BLaER1 (cell line): ENCODE results near the gene CYB561D2.
A peak's percentile ranks its signal among the peaks of the same experiment; 100 is the strongest.

Experiments used
- H3K27ac ChIP-seq: shearing (Covaris generic); formaldehyde crosslinking; 2 replicates; pipeline ENCODE4 v1.8.1; 2022
- H3K27me3 ChIP-seq: shearing (Covaris generic); formaldehyde crosslinking; 2 replicates; pipeline ENCODE4 v1.8.1; 2022
- H3K36me3 ChIP-seq: shearing (Covaris generic); formaldehyde crosslinking; 2 replicates; pipeline ENCODE4 v1.8.1; 2022
- H3K4me1 ChIP-seq: shearing (Covaris generic); formaldehyde crosslinking; 2 replicates; pipeline ENCODE4 v1.8.1; 2022
- H3K4me2 ChIP-seq: shearing (Covaris generic); formaldehyde crosslinking; 2 replicates; pipeline ENCODE4 v1.8.1; 2022
- H3K4me3 ChIP-seq: shearing (Covaris generic); formaldehyde crosslinking; 2 replicates; pipeline ENCODE4 v1.8.1; 2022
- H3K9ac ChIP-seq: shearing (Covaris generic); formaldehyde crosslinking; 2 replicates; pipeline ENCODE4 v1.8.1; 2022
- H3K9me3 ChIP-seq: shearing (Covaris generic); formaldehyde crosslinking; 2 replicates; pipeline ENCODE4 v1.8.1; 2022
- H4K20me1 ChIP-seq: shearing (Covaris generic); formaldehyde crosslinking; 2 replicates; pipeline ENCODE4 v1.8.1; 2022
- Cebpa-rat ChIP-seq: shearing (Covaris generic); IDR thresholded peaks from 2 replicates; pipeline ENCODE4 v1.8.1; 2022

CYB561D2 gene

DNA sequence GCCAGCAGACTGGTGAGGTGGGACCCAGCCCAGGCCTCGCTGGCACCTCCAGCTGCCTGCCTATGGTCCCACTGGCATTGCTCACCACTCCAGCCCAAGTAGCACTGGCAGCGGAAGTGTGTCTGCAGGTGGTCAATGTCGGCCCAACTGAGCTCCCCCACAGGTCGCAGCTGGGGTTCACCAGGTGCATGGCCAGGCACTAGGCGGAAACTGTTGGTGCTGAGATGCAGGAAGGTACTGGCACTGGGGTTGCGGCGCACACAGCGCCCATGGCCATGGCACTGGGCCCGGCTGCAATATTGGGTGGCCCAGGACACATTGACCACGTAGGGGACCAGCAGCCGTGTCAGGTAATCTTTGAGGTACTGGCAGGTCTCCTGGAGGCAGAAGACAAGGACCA is 32.5 kb upstream of the CYB561D2 start:
- Histone ChIP-seq H3K36me3 (peaks cover 58% of the 10 kb centered on the region), H3K27ac (peak overlapping the region; percentile 44; the same call in 1 of the 2 replicates), H3K9me3 (no peaks in the 10 kb centered on the region), H4K20me1 (peaks cover 49% of the 10 kb centered on the region), H3K4me2 (peak overlapping the region; percentile 94), H3K9ac (peak overlapping the region; percentile 11), H3K4me1 (peaks cover 55% of the 10 kb centered on the region), H3K27me3 (no peaks in the 10 kb centered on the region), H3K4me3 (peak overlapping the region; percentile 11; the same call in 1 of the 2 replicates)
- no peak for TF ChIP-seq Cebpa-rat

DNA sequence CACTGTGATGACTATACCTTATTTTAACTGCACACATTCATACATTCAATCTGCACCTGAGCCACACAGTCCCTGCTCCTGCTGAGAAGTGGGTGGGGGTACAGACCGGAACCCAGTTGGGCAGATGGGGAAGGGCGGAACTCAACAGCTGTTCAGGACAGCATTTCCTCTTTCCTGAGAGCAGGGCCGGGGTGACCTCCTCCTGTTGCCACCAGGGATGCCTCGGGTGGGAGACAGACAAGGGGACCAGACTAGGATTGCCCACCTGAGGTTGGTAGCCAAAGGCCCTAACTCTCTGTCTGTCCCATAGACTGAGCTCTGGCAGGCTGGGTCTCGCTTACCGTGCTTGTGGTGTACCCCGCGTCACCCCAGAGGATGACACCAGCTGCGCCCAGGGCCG is 32.0 kb upstream of the CYB561D2 start:
- Histone ChIP-seq H3K4me1 (peaks cover 59% of the 10 kb centered on the region), H4K20me1 (peaks cover 49% of the 10 kb centered on the region), H3K9me3 (no peaks in the 10 kb centered on the region), H3K27ac (no peak overlapping the region), H3K36me3 (peaks cover 61% of the 10 kb centered on the region), H3K4me3 (peak overlapping the region; percentile 11; the same call in 1 of the 2 replicates), H3K4me2 (peak overlapping the region; percentile 94), H3K27me3 (no peaks in the 10 kb centered on the region), H3K9ac (peak overlapping the region; percentile 11)
- no peak for TF ChIP-seq Cebpa-rat

GRCh38 chr3:50319181-50319893 is 31.3 kb upstream of the CYB561D2 start:
- TF ChIP-seq Cebpa-rat: no peak
- Histone ChIP-seq H3K4me3 (peak overlapping the region; percentile 78; the same call in 1 of the 2 replicates), H4K20me1 (peaks cover 48% of the 10 kb centered on the region), H3K4me1 (peaks cover 66% of the 10 kb centered on the region), H3K4me2 (peak overlapping the region; percentile 94), H3K36me3 (peaks cover 66% of the 10 kb centered on the region), H3K27me3 (no peaks in the 10 kb centered on the region), H3K9ac (peak overlapping the region; percentile 11; the same call in 1 of the 2 replicates), H3K27ac (0 out of 2 replicates have a peak overlapping the region, but pooled peaks have one; percentile 100), H3K9me3 (no peaks in the 10 kb centered on the region)

DNA sequence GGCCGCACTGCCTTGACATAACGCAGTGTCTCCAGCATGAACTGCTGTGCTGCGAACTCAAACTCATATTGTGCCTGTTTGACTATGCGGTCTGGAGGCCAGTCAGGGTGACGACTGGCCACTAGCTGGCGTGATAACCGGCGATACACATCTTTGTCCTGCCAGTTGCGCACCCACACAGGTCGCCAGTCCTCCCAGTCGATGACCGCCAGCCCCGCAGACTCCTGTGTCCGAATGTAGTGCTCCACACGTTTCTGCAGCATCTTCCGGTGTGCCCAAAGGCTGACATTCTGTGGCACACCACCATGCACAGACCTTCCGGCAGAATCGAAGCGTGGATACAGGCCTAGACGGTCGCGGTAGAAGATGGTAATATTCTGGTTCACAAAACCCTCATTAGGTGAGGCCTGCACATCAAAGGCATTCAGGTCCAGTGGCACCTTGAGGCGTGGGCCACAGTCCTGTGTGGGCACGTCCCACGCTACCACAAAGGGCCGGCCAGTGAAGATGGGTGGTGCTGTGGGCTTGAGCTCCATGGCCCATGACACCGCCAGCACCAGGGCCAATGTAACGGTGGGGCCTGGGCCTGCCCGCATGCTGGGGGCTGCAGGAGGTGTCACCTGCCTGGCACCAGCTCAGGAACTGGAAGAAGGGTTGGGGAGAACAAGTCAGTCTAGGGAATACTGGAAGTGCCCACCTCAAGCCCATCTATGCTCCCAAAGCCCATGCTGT is 30.6 kb upstream of the CYB561D2 start:
- H3K4me2 ChIP-seq: peak overlapping the region; percentile 94
- peak overlapping the region; percentile 100 for H3K9ac ChIP-seq
- TF ChIP-seq Cebpa-rat: no peak
- H3K36me3 ChIP-seq: peaks cover 64% of the 10 kb centered on the region
- no peaks in the 10 kb centered on the region for H3K9me3 ChIP-seq
- H3K27me3 ChIP-seq: no peaks in the 10 kb centered on the region
- H3K4me3 ChIP-seq: peak overlapping the region; percentile 78
- peaks cover 43% of the 10 kb centered on the region for H4K20me1 ChIP-seq
- H3K4me1 ChIP-seq: peaks cover 67% of the 10 kb centered on the region
- peak overlapping the region; percentile 100 for H3K27ac ChIP-seq

DNA sequence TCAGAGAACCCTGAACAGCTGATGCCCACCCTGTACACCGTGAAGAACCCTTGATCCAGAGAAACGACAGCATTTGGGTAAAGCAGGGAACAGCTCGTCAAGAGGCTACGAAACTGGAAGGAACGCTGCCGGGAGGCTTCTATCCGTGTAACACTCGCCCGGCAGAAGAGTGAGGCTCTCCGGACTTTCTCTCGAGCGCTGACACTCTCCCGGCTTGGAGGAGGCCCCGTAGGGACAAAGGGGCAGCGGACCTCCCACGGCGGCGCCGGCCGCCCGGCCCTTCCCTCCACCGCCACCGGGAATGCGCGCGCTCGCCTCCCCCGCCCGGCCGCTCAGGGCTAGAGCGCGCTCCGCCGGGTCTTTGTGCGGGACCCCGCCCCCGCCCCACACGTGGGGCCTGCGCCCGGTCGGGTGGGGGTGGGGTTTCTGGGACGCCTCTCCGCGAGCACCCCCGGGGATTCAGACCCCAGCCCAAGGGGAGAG is 29.8 kb upstream of the CYB561D2 start:
- Histone ChIP-seq H3K27me3 (no peaks in the 10 kb centered on the region), H4K20me1 (peaks cover 43% of the 10 kb centered on the region), H3K9me3 (no peaks in the 10 kb centered on the region), H3K36me3 (peaks cover 64% of the 10 kb centered on the region), H3K4me3 (peak overlapping the region; percentile 78), H3K4me2 (peak overlapping the region; percentile 94), H3K9ac (peak overlapping the region; percentile 100), H3K4me1 (peaks cover 67% of the 10 kb centered on the region), H3K27ac (peak overlapping the region; percentile 100)
- TF ChIP-seq Cebpa-rat: no peak

- TF ChIP-seq Cebpa-rat: no peak
- Histone ChIP-seq H3K9me3 (no peaks in the 10 kb centered on the region), H3K36me3 (peaks cover 64% of the 10 kb centered on the region), H3K27ac (peak overlapping the region; percentile 100), H4K20me1 (peaks cover 38% of the 10 kb centered on the region), H3K9ac (peak overlapping the region; percentile 100), H3K4me1 (peaks cover 67% of the 10 kb centered on the region), H3K4me2 (peak overlapping the region; percentile 94), H3K4me3 (peak overlapping the region; percentile 78), H3K27me3 (no peaks in the 10 kb centered on the region)
Measured at GRCh38 chr3:50321336-50322114, 29.1 kb upstream of the CYB561D2 start.

DNA sequence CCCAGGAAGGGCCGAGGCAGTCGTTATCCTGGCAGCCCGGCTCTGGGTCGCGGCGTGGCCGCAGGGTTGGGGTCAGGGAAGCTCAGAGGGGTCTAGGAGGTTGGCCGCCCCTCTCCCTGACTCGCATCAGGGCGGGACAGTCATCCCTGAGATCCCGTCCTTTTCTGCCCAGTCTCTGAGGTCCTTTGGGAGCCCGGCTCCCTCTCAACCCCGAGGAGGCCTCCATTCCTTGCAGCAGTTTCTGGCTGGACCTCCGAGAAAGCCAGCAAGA is 28.6 kb upstream of the CYB561D2 start:
- Histone ChIP-seq H3K4me2 (peak overlapping the region; percentile 94), H3K27ac (peak overlapping the region; percentile 100), H4K20me1 (peaks cover 38% of the 10 kb centered on the region), H3K4me3 (peak overlapping the region; percentile 78), H3K36me3 (peaks cover 62% of the 10 kb centered on the region), H3K27me3 (no peaks in the 10 kb centered on the region), H3K9ac (peak overlapping the region; percentile 100), H3K4me1 (peaks cover 67% of the 10 kb centered on the region), H3K9me3 (no peaks in the 10 kb centered on the region)
- no peak for TF ChIP-seq Cebpa-rat

DNA sequence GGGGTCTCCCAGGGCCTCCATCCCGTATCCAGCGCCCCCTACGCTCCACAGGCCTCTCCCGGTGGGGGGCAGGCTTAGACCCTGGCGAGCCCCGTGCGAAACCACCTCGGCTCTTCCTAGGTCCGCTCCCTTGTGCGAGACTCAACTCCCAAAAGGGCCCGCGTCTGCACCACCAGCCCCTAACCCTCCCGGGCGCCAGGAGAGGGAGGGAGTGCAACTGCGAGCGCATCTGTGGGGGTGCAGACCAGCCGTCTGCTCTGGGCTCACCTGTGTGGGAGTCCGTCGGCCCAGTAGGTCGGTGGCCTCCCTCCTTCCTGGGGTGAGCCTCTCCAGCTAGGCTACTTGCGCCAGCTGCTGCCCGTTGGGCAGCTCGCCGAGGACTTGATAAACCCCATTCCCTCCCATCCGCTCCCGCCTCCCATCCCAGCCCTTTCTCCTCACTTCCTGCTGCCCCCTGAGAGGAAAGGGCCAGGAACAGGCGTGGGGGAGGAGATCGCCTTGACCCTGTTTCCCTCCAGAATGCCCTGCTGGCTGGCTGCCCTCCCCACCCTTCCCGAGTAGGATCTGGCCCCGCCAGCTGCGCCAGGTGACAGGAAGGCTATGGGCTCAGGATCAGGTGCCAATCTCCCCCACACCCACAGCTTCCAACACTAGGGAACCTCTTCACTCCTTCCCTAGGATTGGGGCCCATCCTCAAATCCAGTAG is 28.1 kb upstream of the CYB561D2 start, which contains the start of gene HYAL2:
HYAL2 (minus strand) TSS at position 360 of the 706 bp plus-strand sequence. CDS start 2,256 bp downstream, outside the sequence.
- TF ChIP-seq Cebpa-rat: no peak
- H3K9me3 ChIP-seq: no peaks in the 10 kb centered on the region
- H4K20me1 ChIP-seq: peaks cover 38% of the 10 kb centered on the region
- peaks cover 57% of the 10 kb centered on the region for H3K36me3 ChIP-seq
- H3K27me3 ChIP-seq: no peaks in the 10 kb centered on the region
- H3K4me2 ChIP-seq: peak within 1 kb of the TSS; percentile 94
- H3K27ac ChIP-seq: peak within 1 kb of the TSS; percentile 100
- H3K4me1 ChIP-seq: peaks cover 67% of the 10 kb centered on the region
- H3K4me3 ChIP-seq: peak within 1 kb of the TSS; percentile 78
- H3K9ac ChIP-seq: peak within 1 kb of the TSS; percentile 100

GRCh38 chr3:50323092-50323600 is 27.5 kb upstream of the CYB561D2 start:
- Histone ChIP-seq H3K4me1 (peaks cover 62% of the 10 kb centered on the region), H3K36me3 (peaks cover 51% of the 10 kb centered on the region), H4K20me1 (peaks cover 36% of the 10 kb centered on the region), H3K9me3 (no peaks in the 10 kb centered on the region), H3K27me3 (no peaks in the 10 kb centered on the region), H3K4me3 (no peak overlapping the region), H3K27ac (peak overlapping the region; percentile 48), H3K4me2 (peak overlapping the region; percentile 94), H3K9ac (no peak overlapping the region)
- TF ChIP-seq Cebpa-rat: no peak
